Activated naive CD8-positive, alpha-beta T cell treated with anti-CD3 and anti-CD28 coated beads for 36 hours (primary cell): ENCODE results near the gene ZYX. TPM values are rescaled to one million over a fixed set of nuclear protein-coding genes. Genes with fewer than 3 reads are reported as not detected.

Experiments used
- DNase-seq: peaks from one replicate; pipeline ENCODE4 v3.0.0; 2021
- H3K27ac Mint-ChIP-seq: one replicate; pipeline ENCODE4 v1.8.0; 2022; ENCODE audit warnings: mild to moderate bottlenecking, moderate library complexity, mixed read lengths
- H3K27me3 Mint-ChIP-seq: one replicate; pipeline ENCODE4 v1.8.0; 2022; ENCODE audit warnings: mild to moderate bottlenecking, mixed read lengths
- H3K36me3 Mint-ChIP-seq: one replicate; pipeline ENCODE4 v1.8.0; 2021; ENCODE audit warnings: mild to moderate bottlenecking, mixed read lengths
- H3K4me1 Mint-ChIP-seq: one replicate; pipeline ENCODE4 v1.8.0; 2021; ENCODE audit warnings: mixed read lengths
- H3K4me3 Mint-ChIP-seq: one replicate; pipeline ENCODE4 v1.8.0; 2022; ENCODE audit warnings: mild to moderate bottlenecking, moderate library complexity, mixed read lengths
- H3K9me3 Mint-ChIP-seq: one replicate; pipeline ENCODE4 v1.8.0; 2022; ENCODE audit warnings: mixed read lengths
- total RNA-seq, 2 experiments: library from RNA; stranded (reverse); gene quantifications; one replicate each; pipeline ENCODE4 v1.2.3, GENCODE V29; 2021

ZYX gene
- total RNA-seq, 2 experiments from 2014 or later: 116 to 118 TPM

DNA sequence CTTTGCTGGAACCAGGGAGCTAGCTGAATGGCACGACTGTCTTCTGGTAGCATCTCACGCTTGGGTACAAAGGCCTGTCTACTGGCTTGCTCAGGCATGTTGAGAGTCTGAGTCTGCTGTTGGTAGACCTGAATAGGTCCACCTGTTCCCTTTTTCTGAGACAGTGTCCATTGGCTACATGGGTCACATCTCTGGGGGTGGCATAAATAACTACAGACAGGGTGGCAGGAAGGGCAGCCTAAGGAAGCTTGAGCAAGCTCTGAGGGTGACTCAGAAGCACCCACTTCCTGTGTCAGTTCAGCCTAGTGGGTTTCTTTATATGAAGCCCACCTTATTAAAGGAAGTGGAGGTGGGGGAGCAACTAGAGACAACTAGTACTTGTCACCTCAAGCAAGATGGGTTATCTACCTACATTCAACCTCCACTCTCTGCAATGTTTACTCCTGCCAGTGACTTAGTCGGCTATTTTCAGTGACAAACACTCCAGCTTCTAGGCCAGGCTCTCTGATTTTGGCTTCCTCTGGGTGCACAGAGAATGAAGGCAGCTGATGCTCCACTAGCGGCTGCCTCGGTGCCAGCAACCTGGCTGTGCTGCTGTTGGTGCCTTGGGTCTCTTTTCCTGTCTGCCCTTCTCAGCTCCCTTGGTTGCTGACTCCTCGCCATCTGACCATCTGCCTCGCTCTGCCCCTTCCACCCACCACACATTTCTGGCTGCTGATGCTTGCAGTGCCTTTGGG, 5.7 kb upstream of the ZYX start:
- Mint-ChIP-seq H3K4me3 (peak overlapping the region; percentile 43), H3K27ac (peak overlapping the region; percentile 92), H3K9me3 (no peaks in the 10 kb centered on the region), H3K27me3 (no peaks in the 10 kb centered on the region), H3K36me3 (peaks cover 3% of the 10 kb centered on the region), H3K4me1 (peaks cover 69% of the 10 kb centered on the region)
- peak; percentile 46 for DNase-seq

GRCh38 chr7:143376396-143376795, 4.7 kb upstream of the ZYX start:
- Mint-ChIP-seq H3K4me1 (peaks cover 64% of the 10 kb centered on the region), H3K27ac (peak overlapping the region; percentile 92), H3K36me3 (peaks cover 3% of the 10 kb centered on the region), H3K4me3 (peak overlapping the region; percentile 2), H3K27me3 (no peaks in the 10 kb centered on the region), H3K9me3 (no peaks in the 10 kb centered on the region)
- no peak for DNase-seq

- no peak for DNase-seq
- Mint-ChIP-seq H3K4me1 (peaks cover 51% of the 10 kb centered on the region), H3K27ac (peak overlapping the region; percentile 98), H3K27me3 (no peaks in the 10 kb centered on the region), H3K36me3 (peaks cover 8% of the 10 kb centered on the region), H3K9me3 (no peaks in the 10 kb centered on the region), H3K4me3 (peak overlapping the region; percentile 89)
Observed at GRCh38 chr7:143379611-143380259, 1.4 kb upstream of the ZYX start.

- Mint-ChIP-seq H3K27ac (peak overlapping the region; percentile 98), H3K4me3 (peak overlapping the region; percentile 89), H3K27me3 (no peaks in the 10 kb centered on the region), H3K4me1 (peaks cover 46% of the 10 kb centered on the region), H3K36me3 (peaks cover 8% of the 10 kb centered on the region), H3K9me3 (no peaks in the 10 kb centered on the region)
- peak; percentile 83 for DNase-seq
Observed at GRCh38 chr7:143380260-143380645, 892 bp upstream of the ZYX start.

DNA sequence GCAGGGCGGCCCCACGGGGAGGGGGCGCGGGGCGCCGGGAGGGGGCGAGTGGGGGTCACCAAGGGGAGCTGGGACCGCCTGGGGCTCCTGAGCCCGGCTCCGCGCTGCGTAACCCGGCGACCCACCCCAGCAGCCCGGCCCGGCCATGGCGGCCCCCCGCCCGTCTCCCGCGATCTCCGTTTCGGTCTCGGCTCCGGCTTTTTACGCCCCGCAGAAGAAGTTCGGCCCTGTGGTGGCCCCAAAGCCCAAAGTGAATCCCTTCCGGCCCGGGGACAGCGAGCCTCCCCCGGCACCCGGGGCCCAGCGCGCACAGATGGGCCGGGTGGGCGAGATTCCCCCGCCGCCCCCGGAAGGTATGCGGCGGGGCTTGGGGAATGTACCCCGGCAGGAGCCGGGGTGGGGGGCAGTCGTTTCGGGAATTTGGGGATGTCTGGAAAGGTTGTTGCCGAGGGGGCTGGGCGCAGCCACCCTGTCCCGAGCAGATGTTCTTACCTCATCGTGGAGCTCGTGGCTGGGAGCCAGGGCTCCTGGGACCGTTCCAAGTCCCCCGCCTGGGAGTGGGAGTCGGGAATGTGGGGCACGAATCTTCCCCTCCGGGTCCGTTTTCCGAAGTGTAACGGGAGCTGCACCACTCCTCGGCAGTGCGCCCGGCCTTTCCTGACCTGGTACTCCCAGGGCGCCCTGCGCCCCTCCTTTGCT, 431 bp downstream of the ZYX start:
- no peak for DNase-seq
- Mint-ChIP-seq H3K36me3 (peaks cover 8% of the 10 kb centered on the region), H3K27me3 (no peaks in the 10 kb centered on the region), H3K27ac (peak overlapping the region; percentile 49), H3K4me1 (peaks cover 33% of the 10 kb centered on the region), H3K4me3 (peak overlapping the region; percentile 76), H3K9me3 (no peaks in the 10 kb centered on the region)

DNA sequence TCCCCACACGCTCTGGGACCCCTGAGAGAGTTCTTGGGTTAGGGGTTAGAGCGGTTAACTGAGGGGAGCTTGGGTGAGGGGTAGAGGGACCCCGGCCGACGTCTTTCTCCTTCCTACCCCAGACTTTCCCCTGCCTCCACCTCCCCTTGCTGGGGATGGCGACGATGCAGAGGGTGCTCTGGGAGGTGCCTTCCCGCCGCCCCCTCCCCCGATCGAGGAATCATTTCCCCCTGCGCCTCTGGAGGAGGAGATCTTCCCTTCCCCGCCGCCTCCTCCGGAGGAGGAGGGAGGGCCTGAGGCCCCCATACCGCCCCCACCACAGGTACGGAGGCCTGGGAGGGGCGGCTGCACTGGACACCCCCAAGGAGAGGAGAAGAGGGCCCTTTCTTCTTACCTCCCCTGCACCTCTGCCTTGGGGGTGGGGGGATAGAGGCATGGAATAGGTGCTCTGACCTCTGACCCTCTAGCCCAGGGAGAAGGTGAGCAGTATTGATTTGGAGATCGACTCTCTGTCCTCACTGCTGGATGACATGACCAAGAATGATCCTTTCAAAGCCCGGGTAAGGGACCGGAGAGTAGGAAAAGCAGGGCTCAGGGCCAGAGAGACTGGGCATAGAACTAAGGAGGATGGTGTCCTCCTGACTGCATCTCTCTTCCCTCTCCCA, 1.1 kb downstream of the ZYX start:
- Mint-ChIP-seq H3K27me3 (no peaks in the 10 kb centered on the region), H3K9me3 (no peaks in the 10 kb centered on the region), H3K36me3 (peaks cover 8% of the 10 kb centered on the region), H3K4me3 (peak overlapping the region; percentile 76), H3K4me1 (peaks cover 29% of the 10 kb centered on the region), H3K27ac (peak overlapping the region; percentile 58)
- no peak for DNase-seq

DNA sequence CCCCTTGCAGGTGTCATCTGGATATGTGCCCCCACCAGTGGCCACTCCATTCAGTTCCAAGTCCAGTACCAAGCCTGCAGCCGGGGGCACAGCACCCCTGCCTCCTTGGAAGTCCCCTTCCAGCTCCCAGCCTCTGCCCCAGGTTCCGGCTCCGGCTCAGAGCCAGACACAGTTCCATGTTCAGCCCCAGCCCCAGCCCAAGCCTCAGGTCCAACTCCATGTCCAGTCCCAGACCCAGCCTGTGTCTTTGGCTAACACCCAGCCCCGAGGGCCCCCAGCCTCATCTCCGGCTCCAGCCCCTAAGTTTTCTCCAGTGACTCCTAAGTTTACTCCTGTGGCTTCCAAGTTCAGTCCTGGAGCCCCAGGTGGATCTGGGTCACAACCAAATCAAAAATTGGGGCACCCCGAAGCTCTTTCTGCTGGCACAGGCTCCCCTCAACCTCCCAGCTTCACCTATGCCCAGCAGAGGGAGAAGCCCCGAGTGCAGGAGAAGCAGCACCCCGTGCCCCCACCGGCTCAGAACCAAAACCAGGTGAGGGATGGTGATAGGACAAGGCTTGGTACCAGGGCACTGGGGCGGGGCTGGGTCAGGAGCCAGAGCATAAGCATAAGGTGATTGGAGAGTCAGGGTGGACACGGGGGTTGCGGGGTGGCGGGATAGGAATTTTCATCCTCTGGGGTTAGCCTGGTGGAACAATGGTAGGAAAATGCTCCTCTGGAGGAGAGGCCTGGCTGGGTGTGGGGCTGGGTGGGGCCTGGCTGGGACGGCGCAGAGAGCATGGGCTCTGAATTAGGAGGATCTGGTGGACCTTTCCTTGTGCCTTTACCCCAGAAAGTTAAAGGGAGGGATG, 1.9 kb downstream of the ZYX start:
- DNase-seq: no peak
- Mint-ChIP-seq H3K4me3 (peak overlapping the region; percentile 76), H3K27ac (peak overlapping the region; percentile 58), H3K9me3 (no peaks in the 10 kb centered on the region), H3K4me1 (peaks cover 26% of the 10 kb centered on the region), H3K27me3 (no peaks in the 10 kb centered on the region), H3K36me3 (peaks cover 8% of the 10 kb centered on the region)

DNA sequence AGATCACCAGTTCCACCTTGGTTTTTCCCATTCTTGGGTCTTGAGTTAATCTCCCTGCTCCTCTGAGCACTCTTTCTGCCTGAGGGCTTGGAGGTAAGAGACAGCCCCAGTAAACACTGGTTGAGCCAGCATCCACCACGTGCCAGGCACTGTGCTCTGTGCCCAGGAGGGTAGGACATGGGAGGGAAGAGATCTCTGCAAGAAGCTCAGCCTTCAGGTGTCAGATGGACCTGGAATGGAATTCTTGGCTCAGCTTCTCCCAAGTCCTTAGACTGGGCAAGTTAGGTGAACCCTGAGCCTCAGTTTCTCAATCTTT, 2.5 kb downstream of the ZYX start:
- peaks cover 8% of the 10 kb centered on the region for H3K36me3 Mint-ChIP-seq
- no peaks in the 10 kb centered on the region for H3K27me3 Mint-ChIP-seq
- H3K9me3 Mint-ChIP-seq: no peaks in the 10 kb centered on the region
- no peak overlapping the region for H3K4me3 Mint-ChIP-seq
- H3K27ac Mint-ChIP-seq: no peak overlapping the region
- no peak for DNase-seq
- peaks cover 20% of the 10 kb centered on the region for H3K4me1 Mint-ChIP-seq

GRCh38 chr7:143384148-143384547, 3.0 kb downstream of the ZYX start:
- Mint-ChIP-seq H3K4me3 (no peak overlapping the region), H3K36me3 (peaks cover 8% of the 10 kb centered on the region), H3K4me1 (peaks cover 14% of the 10 kb centered on the region), H3K9me3 (no peaks in the 10 kb centered on the region), H3K27me3 (no peaks in the 10 kb centered on the region), H3K27ac (no peak overlapping the region)
- DNase-seq: no peak

GRCh38 chr7:143384661-143385631, 3.8 kb downstream of the ZYX start:
- no peak overlapping the region for H3K27ac Mint-ChIP-seq
- no peak for DNase-seq

GRCh38 chr7:143385891-143386781, 5.0 kb downstream of the ZYX start:
- Mint-ChIP-seq H3K27me3 (no peaks in the 10 kb centered on the region), H3K4me3 (no peak overlapping the region), H3K27ac (no peak overlapping the region), H3K9me3 (no peaks in the 10 kb centered on the region), H3K36me3 (peaks cover 15% of the 10 kb centered on the region), H3K4me1 (peaks cover 18% of the 10 kb centered on the region)
- peak; percentile 29 for DNase-seq

More at GRCh38 chr7:143384661-143385631, 3.8 kb downstream of the ZYX start:
- peaks cover 15% of the 10 kb centered on the region for H3K4me1 Mint-ChIP-seq
- peaks cover 13% of the 10 kb centered on the region for H3K36me3 Mint-ChIP-seq
- H3K27me3 Mint-ChIP-seq: no peaks in the 10 kb centered on the region
- no peak overlapping the region for H3K4me3 Mint-ChIP-seq
- no peaks in the 10 kb centered on the region for H3K9me3 Mint-ChIP-seq

GRCh38 chr7:143387156-143387975, 6.2 kb downstream of the ZYX start:
- Mint-ChIP-seq H3K4me3 (no peak overlapping the region), H3K4me1 (peaks cover 17% of the 10 kb centered on the region), H3K9me3 (no peaks in the 10 kb centered on the region), H3K27ac (no peak overlapping the region), H3K36me3 (peaks cover 15% of the 10 kb centered on the region), H3K27me3 (no peaks in the 10 kb centered on the region)
- DNase-seq: no peak
